HG03457 (cell line): ENCODE data around the gene OR9Q2.
"Not testable (repeated sequence)": the region's sequence is repeated elsewhere in the genome, so short reads cannot be mapped to it uniquely, and the experiment has no call there.

Experiments
- ATAC-seq: cut with Tn5 transposase; IDR thresholded peaks from one replicate; pipeline ENCODE4 v1.9.1; 2021; ENCODE audit warnings: moderate number of reproducible peaks; ENCODE audit not compliant: unreplicated experiment

The OR9Q2 gene, protein sequence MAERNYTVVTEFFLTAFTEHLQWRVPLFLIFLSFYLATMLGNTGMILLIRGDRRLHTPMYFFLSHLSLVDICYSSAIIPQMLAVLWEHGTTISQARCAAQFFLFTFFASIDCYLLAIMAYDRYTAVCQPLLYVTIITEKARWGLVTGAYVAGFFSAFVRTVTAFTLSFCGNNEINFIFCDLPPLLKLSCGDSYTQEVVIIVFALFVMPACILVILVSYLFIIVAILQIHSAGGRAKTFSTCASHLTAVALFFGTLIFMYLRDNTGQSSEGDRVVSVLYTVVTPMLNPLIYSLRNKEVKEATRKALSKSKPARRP

DNA sequence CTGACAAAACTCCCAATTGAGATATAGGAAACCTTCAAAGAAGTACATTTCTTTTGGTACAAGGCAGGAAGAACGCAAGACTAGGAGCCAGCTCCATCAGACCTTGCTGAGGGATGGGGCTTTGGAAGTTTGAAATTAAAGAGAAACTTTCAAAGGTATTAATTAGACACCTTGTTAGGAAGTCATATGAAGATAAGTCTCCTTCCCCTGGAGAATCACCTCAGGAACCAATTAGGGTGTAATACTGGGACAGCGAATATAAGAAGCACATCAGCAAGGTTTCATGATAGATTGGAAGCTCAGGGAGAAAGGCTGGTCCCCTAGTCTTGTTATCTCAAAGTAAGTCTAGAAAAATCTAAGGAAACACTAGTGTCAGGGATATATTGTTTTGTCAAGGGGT, at the start of gene OR9Q2:
OR9Q2 (plus strand) TSS at position 301 of the 400 bp plus-strand sequence. CDS start 1,421 bp downstream, outside the sequence.
- ATAC-seq, result no peak

DNA sequence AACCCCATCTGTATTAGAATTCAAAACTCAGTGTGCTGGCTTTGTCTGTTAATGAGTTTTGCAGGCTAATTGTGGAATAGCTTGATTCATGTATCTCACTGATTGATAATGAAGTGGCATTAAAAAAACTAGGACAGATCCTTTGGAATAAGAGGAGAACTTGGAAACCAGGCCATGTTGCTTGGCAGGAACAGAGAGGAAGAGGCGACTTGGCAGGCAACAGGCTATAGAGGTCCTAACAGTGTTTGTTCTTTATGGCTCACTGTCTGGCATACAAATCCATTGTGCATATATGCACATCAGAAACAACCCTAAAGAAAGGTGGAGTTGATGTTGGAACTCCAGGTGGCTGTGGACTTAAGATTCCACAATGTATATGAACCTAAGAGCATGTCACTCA, 46.1 kb upstream of the OR9Q2 start:
- no peak for ATAC-seq

DNA sequence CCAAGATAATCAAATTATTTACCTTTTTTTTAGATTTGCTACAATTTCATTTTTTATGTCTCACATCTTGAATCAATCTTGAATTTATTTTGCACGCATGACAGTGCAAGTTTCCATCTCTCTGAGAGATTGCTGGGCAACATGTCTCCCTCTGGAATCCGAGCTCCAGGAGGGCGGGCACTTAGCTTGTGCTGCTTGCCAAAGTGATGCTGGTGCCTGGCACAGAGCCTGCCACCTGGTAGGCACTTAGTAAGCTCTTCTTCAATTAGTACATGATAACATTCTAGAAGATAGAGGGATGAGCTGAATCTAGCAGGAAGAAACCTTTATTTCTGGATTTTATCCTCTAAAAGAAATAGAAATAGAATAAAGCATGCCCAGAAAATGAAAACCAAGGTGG, 36.1 kb upstream of the OR9Q2 start:
- ATAC-seq, result no peak

DNA sequence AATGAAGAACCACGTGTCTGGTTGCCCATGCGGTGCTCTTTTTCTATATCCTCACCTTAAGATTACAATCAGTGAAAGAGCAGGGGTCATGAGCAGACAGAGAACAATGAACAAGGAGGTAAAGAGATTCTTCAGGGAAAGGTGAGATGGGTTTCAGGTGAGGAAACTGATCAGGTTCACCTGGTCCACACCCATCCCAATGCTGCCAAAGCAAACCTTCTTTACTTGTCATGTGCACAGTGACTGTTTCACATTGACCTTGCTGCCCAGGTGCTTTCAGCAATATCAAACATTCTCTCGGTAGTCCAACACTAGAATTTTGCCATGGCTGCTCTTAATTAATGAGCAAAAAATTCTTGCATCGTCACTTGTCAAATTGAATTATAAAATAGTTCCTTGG, 24.5 kb upstream of the OR9Q2 start:
- ATAC-seq, result no peak

DNA sequence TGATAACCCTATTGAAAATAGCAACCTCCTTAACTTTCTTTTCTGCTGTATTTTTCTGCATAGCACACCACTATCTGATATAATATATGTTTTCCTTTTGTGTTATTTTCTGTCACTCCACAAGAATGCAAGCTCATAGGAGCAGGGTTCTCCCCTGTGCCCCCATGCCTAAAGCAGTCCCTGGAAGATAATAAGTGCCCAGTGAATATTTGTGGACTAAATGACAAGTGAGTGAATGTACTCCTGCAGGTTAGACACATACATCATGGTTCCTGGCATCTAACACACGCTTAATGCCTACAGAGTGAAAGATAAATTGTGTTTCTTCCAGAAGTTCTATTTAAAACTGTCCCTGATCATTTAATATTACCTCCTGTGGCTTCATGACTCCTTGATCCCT, 23.9 kb upstream of the OR9Q2 start:
- ATAC-seq, result no peak

DNA sequence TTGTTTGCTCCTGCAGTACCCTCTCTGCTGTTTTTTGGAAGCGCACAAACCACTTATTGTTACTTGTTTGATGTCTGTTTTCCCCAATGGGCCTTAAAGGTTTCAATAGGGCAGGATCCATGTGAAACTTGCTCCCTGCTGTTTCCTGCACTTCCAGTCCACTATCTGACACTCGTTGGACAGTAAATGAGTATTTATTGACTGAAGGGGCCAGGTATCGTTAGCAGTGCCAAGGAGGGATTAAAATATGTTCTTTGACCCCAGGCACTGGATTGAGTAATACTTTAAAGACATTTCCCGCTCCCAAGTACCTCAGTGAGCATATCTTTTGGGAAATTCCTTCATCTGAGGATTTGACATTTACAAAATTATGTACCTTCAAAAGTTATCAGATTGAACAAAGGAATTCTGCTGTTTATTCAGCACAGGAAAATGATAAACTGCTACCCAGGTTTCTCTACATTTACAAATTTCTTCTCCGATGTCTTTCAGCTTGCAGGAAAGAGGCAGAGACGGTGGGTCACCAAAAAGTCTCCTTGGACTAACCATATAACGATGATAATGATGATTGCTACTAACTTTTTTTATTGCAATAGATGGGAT, 23.3 kb upstream of the OR9Q2 start:
- ATAC-seq, result no peak

DNA sequence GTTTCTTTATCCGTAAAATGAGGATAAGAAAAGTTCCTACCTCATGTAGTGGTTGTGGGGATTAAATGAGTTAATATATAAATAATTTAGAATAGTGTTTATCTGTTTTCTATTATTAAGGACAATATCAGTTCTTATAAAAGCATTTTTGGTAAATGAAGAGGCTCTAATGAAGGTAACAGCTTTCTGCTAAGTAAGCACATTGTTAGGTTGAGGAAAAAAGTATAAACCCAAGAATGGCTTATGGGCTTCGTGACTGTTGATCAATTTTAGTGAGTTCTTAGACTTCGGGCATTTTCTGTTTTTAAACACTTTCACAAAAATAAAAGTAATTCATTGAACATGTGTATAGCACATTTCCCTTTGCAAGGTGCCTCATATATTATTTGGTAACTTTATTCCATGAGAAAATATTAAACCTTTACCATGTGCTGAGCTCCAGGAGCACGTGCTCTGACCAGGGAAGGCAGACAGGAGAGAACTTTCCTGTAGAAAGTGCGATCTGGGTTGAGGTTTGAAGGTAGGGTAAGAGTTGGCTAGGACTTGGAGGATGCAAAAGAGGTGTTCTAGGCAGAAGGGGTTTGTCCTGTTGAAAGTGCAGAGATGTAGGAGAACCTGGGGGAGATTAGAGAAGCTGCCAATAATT, 11.3 kb upstream of the OR9Q2 start:
- no peak for ATAC-seq

DNA sequence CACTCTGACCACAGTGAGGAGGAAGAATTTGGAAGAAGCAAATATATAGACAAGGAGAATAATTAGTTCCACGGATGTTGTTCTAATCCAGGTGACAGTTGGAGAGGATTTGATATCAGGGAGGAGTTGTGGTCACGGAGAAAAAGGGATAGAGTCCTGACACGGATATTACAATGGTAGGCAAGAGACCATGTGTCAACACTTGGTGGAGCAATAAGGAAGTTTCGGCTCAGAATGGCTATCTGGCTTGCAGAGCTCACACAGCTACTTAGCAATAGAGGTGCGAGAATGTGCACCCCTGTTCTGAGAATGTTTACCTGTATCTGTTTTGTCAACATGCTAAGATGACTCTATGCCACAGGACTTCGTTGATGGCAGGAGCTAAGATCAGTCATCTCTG, 10.4 kb upstream of the OR9Q2 start:
- no peak for ATAC-seq

DNA sequence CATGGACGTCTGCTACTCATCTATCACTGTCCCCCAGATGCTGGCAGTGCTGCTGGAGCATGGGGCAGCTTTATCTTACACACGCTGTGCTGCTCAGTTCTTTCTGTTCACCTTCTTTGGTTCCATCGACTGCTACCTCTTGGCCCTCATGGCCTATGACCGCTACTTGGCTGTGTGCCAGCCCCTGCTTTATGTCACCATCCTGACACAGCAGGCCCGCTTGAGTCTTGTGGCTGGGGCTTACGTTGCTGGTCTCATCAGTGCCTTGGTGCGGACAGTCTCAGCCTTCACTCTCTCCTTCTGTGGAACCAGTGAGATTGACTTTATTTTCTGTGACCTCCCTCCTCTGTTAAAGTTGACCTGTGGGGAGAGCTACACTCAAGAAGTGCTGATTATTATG, 9.2 kb upstream of the OR9Q2 start:
- no peak for ATAC-seq

DNA sequence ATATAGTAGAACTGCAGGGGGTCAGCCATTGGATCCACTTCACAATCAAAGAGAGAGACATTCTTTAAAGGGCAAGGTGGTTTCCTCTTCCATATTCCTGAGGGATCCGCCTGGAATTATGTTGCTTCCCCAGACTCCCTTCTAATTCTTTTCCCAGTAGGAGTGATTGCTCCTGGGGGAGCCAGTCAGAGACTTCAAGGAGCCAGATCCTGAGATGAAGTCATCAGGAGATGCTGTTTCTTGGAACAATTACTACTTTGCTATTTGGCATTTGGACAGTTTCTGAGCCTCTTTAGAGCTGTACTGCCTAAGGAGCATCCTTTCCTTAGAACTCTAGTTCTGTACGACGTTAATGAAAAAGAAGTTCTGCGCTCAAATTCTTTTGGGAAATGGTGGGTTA, 1.9 kb upstream of the OR9Q2 start:
- no peak for ATAC-seq

DNA sequence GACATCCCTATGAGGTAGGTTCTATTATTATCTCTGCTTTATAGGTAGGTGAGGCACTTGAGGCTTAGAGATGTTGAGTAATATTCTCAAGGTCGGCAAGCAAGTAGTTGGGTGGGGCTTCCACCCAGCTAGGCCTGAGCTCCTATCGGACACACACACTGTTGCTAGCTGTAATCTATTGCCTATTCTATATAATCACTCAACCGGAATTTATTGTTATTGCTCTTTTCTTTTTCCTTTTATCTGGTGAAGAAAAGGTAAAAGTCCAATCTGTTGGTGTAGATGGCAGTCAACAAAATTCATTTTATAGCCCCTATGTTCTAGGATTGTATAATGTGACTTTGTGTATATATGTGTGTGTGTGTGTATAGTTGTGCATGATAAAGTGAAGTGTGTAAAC, 3.4 kb downstream of the OR9Q2 start:
- ATAC-seq, result no peak

DNA sequence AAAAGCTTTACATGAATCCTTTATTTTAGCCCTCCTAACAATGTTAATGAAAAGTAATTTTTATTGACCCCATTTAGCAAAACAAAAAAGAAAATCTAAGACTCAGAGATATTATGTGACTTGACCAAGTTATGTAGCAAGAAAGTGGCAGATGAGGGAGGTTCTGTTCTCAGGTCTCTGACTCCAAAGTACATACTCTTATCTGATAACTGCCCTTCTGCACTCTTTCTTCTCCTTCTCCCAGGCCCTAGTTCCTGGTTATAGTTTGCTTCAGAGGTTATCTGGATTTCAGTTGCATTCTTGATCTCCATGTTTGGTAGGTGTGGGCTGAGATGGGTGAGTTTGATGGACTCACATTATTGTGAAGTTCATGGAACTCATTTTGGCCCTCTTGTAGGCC, 4.5 kb downstream of the OR9Q2 start:
- no peak for ATAC-seq

DNA sequence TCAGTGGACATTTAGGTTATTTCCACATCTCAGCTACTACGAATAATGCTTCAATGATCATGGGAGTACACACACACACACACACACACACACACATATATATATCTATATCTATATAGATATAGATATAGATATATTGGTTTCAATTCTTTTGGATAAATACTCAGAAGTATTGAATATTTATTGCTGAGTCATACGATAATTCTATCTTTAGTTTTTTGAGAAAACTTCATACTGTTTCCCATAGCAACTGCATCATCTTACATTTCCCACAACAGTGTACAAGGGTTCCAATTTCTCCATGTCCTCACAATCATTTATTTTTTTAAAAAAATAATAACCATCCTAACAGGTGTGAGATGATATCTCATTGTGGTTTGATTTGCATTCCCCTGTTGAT, 7.1 kb downstream of the OR9Q2 start:
- ATAC-seq, result no peak

DNA sequence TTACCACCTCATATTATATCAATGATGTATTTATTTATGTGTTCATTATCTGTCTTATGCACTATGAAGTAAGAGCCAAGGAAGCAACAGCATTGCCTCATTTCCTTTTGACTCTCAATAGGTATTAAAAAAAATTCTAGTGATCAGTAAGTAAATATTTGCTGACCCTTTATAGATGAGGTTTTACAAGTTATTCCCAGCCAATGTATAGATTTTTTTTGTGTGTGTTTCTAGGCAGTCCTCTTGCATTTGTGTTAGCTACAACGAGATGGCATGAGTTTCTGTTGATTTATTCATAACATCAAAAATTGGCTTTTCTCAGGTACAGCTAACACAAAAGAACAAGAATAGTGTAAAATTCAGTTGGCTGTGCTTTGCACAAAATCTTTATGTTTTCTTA, 10.4 kb downstream of the OR9Q2 start:
- ATAC-seq, result no peak

DNA sequence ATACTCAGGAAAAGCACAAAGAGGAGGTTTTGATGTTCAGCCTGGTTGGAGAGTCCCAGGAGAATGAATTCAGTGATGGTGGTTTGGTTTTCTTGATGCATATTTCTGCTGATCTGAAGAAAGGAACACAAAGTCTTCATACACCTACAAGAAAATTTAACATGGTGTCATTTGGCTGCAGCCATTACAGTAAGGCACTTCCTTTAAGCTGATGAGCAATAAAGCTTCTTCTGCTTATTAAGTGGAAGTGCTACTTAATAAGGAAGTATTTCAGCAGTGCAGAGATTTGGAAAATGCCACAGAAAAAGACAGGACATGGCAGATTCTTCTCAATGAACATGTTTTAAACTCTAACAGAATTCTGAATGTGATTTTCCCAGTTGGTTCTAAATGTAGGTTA, 15.2 kb downstream of the OR9Q2 start, which contains the start of gene OR1S2:
OR1S2 (minus strand) TSS at position 101 of the 400 bp plus-strand sequence; CDS start at position 101, 0 bp downstream.
- ATAC-seq, result no peak

DNA sequence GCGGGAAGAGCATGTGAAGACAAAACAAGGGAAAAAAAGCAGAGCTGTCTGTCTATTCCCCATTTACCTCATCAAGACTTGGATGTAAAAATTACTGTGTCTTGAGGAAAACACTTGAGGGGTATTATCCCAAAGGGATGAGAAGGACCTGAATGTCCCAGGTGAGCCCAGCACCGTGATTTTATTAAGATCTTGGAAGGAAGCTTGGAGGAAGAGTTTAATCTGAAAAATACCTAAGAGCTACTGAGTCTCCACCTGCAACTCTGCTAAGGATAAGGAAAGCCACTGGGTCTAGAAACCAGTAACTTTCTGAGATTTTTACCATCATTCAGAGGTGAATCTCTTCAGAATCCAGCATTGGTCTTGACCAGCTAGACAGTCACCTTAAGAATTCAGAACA, 23.6 kb downstream of the OR9Q2 start, which contains the start of gene OR1S1:
OR1S1 (plus strand) TSS at position 301 of the 400 bp plus-strand sequence.
- not testable (repeated sequence) for ATAC-seq

DNA sequence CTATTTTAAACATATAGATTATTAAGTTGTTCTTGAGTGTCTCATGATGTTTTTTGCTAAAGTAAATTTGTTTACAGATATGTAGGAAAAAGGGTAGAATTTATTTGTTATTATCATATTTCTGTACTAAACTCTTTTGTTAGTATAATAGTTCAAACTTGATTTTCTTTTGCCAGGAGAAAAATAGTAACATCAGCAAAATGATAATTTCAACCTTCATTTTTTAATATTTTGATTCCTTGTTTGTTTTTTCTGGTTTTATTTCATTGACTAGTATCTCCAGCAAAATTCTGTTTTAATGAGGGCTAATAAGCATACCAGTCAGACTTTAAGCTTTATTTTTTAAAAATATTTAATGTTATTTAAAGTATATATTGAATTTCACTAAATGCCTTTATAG, 27.6 kb downstream of the OR9Q2 start:
- no peak for ATAC-seq

DNA sequence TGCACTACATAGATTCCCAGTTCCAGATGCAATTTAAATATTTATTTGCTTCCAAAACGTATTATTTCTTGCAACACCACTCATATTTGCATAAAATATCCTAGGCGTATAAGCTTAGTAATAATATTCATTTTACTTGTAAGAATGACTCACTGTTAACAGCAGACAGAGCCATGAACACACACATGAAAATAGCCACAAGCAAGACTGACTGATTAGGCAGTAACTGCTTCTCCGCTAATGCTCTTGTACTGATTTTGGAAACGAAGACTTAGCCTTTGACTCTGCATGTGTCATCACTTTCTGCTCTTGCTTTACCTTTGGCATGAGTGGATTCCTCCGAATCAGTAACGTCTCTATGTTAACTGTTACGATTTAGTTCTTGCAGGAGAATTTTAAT, 33.9 kb downstream of the OR9Q2 start:
- ATAC-seq, result no peak

DNA sequence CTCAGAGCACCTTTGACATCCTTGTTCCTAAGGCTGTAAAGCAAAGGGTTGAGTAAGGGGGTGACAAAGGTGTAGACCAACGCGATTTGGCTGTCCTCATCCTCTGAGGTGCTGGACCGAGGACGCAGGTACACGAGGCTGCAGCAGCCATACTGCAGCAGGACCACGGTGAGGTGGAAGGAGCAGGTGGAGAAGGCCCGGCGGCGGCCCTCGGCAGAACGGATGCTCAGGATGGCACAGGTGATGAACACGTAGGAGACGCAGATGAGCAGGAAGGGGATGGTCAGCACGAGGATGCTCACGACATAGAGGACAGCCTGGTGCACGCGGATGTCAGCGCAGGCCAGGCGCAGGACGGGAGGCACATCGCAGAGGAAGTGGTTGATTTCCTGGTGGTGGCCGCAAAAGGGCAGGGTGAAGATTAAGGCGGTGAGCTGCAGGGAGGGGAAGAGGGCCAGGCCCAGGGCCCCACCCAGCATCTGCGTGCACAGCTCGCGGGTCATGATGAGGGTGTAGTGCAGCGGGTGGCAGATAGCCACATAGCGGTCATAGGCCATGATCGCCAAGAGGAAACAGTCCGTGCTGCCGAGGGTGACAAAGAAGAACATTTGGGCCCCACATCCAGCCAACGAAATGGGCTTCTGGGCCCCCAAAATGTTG, 39.2 kb downstream of the OR9Q2 start:
- ATAC-seq, result no peak
